Left kidney (tissue), 2 donors: ENCODE data around the gene TEX14. TPM values are rescaled to one million over a fixed set of nuclear protein-coding genes. Genes with fewer than 3 reads are reported as not detected.
"Not testable (repeated sequence)": the region's sequence is repeated elsewhere in the genome, so short reads cannot be mapped to it uniquely, and the experiment has no call there.

ENCODE experiments used
- DNase-seq: peaks from one replicate; pipeline ENCODE4 v3.0.0-alpha.2; 2013
- polyA plus RNA-seq: library from polyadenylated mRNA; unstranded; fragments of 120-200 nt; gene quantifications from one replicate; pipeline ENCODE4 v1.2.1, GENCODE V29; 2013; ENCODE audit not compliant: insufficient read length

TEX14 gene
- polyA plus RNA-seq, 1 donor, result 1.6 TPM

- DNase-seq, result no peak
Observed at GRCh38 chr17:58565389-58566311, 126.2 kb downstream of the TEX14 start.

- DNase-seq, result no peak
Observed at GRCh38 chr17:58564971-58565370, 126.9 kb downstream of the TEX14 start.

- DNase-seq, result no peak
Observed at GRCh38 chr17:58564243-58564642, 127.6 kb downstream of the TEX14 start.

- no peak for DNase-seq
Observed at GRCh38 chr17:58560511-58560910, 131.3 kb downstream of the TEX14 start.

- no peak for DNase-seq
Observed at GRCh38 chr17:58557981-58558380, 133.9 kb downstream of the TEX14 start.

GRCh38 chr17:58556833-58557250 lies 135.0 kb downstream of the TEX14 start:
- DNase-seq, result no peak

GRCh38 chr17:58555109-58555508 lies 136.7 kb downstream of the TEX14 start:
- not testable (repeated sequence) for DNase-seq

GRCh38 chr17:58541249-58541648 lies 150.6 kb downstream of the TEX14 start:
- DNase-seq, result no peak

- no peak for DNase-seq
Observed at GRCh38 chr17:58539698-58540097, 152.1 kb downstream of the TEX14 start.

- no peak for DNase-seq
Observed at GRCh38 chr17:58538811-58539409, 152.9 kb downstream of the TEX14 start.

GRCh38 chr17:58537266-58537665 lies 154.6 kb downstream of the TEX14 start:
- DNase-seq, result no peak

GRCh38 chr17:58536542-58536941 lies 155.3 kb downstream of the TEX14 start:
- DNase-seq, result no peak

- no peak for DNase-seq
Observed at GRCh38 chr17:58535431-58535830, 156.4 kb downstream of the TEX14 start.

- DNase-seq, result no peak
Observed at GRCh38 chr17:58534901-58535421, 156.9 kb downstream of the TEX14 start.

- DNase-seq, result no peak
Observed at GRCh38 chr17:58534331-58534730, 157.5 kb downstream of the TEX14 start.

GRCh38 chr17:58533616-58534188 lies 158.1 kb downstream of the TEX14 start:
- DNase-seq, result no peak

- DNase-seq, result no peak
Observed at GRCh38 chr17:58532555-58532951, 159.3 kb downstream of the TEX14 start.

- peak; percentile 51 for DNase-seq
Observed at GRCh38 chr17:58531661-58532554, 159.9 kb downstream of the TEX14 start.

- no peak for DNase-seq
Observed at GRCh38 chr17:58531122-58531521, 160.7 kb downstream of the TEX14 start.

- DNase-seq, result no peak
Observed at GRCh38 chr17:58530655-58531054, 161.2 kb downstream of the TEX14 start.

- no peak for DNase-seq
Observed at GRCh38 chr17:58529275-58529674, 162.6 kb downstream of the TEX14 start.

- DNase-seq, result no peak
Observed at GRCh38 chr17:58528443-58528842, 163.4 kb downstream of the TEX14 start.
